ENCODE data around the gene B4GALNT2.
"Not testable (repeated sequence)": the region's sequence is repeated elsewhere in the genome, so short reads cannot be mapped to it uniquely, and the experiment has no call there.

DNA sequence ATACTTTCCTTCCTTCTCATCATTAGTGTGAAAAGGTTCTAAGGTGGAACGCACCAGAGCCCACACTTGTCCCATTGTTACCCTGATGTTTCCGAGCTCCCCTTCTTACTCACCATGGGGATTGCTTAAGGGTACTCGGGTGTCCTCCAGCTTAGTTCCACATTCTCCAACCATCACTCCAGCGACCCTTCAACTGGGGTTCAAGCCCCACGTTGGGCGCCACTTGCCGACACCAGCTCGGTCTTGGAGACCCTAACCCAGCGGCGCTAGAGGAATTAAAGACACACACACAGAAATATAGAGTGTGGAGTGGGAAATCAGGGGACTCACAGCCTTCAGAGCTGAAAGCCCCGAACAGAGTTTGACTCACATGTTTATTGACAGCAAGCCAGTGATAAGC, 43.4 kb downstream of the B4GALNT2 start:
- TF ChIP-seq, protein P1, sequence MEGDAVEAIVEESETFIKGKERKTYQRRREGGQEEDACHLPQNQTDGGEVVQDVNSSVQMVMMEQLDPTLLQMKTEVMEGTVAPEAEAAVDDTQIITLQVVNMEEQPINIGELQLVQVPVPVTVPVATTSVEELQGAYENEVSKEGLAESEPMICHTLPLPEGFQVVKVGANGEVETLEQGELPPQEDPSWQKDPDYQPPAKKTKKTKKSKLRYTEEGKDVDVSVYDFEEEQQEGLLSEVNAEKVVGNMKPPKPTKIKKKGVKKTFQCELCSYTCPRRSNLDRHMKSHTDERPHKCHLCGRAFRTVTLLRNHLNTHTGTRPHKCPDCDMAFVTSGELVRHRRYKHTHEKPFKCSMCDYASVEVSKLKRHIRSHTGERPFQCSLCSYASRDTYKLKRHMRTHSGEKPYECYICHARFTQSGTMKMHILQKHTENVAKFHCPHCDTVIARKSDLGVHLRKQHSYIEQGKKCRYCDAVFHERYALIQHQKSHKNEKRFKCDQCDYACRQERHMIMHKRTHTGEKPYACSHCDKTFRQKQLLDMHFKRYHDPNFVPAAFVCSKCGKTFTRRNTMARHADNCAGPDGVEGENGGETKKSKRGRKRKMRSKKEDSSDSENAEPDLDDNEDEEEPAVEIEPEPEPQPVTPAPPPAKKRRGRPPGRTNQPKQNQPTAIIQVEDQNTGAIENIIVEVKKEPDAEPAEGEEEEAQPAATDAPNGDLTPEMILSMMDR (IDR thresholded peaks at IDR 0.05) = not testable (repeated sequence)
- TF ChIP-seq POLR2A (IDR thresholded peaks at IDR 0.05) = not testable (repeated sequence)
